ENCODE results near the gene STAU1.
"Not testable (repeated sequence)": the region's sequence is repeated elsewhere in the genome, so short reads cannot be mapped to it uniquely, and the experiment has no call there.

The STAU1 gene

GRCh38 chr20:49157146-49157545 lies 31.0 kb downstream of the STAU1 start:
- Mint-ChIP-seq H3K9me3 (no peaks in the 10 kb centered on the region), H3K4me1 (peaks cover 43% of the 10 kb centered on the region), H3K36me3 (peaks cover 7% of the 10 kb centered on the region), H3K4me3 (no peak overlapping the region), H3K27me3 (no peaks in the 10 kb centered on the region), H3K27ac (no peak overlapping the region)

- H3K4me1 Mint-ChIP-seq: peaks cover 37% of the 10 kb centered on the region
- H3K27ac Mint-ChIP-seq: no peak overlapping the region
- H3K4me3 Mint-ChIP-seq: no peak overlapping the region
- peaks cover 5% of the 10 kb centered on the region for H3K36me3 Mint-ChIP-seq
- H3K27me3 Mint-ChIP-seq: no peaks in the 10 kb centered on the region
- no peaks in the 10 kb centered on the region for H3K9me3 Mint-ChIP-seq
These were observed 31.7 kb downstream of the STAU1 start for GRCh38 chr20:49156481-49156880.

- H3K27ac Mint-ChIP-seq: no peak overlapping the region
- peaks cover 13% of the 10 kb centered on the region for H3K36me3 Mint-ChIP-seq
- peaks cover 38% of the 10 kb centered on the region for H3K4me1 Mint-ChIP-seq
- H3K9me3 Mint-ChIP-seq: no peaks in the 10 kb centered on the region
- H3K4me3 Mint-ChIP-seq: no peak overlapping the region
- H3K27me3 Mint-ChIP-seq: no peaks in the 10 kb centered on the region
These were observed 36.7 kb downstream of the STAU1 start for GRCh38 chr20:49151436-49151835.

- Mint-ChIP-seq H3K4me1 (peaks cover 27% of the 10 kb centered on the region), H3K9me3 (no peaks in the 10 kb centered on the region), H3K27ac (peak overlapping the region; percentile 88), H3K36me3 (peaks cover 11% of the 10 kb centered on the region), H3K4me3 (no peak overlapping the region), H3K27me3 (no peaks in the 10 kb centered on the region)
These were observed 38.7 kb downstream of the STAU1 start for GRCh38 chr20:49149281-49150045.

GRCh38 chr20:49148601-49149000 lies 39.5 kb downstream of the STAU1 start:
- Mint-ChIP-seq H3K9me3 (no peaks in the 10 kb centered on the region), H3K27me3 (no peaks in the 10 kb centered on the region), H3K36me3 (peaks cover 11% of the 10 kb centered on the region), H3K4me1 (peaks cover 36% of the 10 kb centered on the region), H3K4me3 (no peak overlapping the region), H3K27ac (peak overlapping the region; percentile 70)

GRCh38 chr20:49147296-49147695 lies 40.8 kb downstream of the STAU1 start:
- H3K4me1 Mint-ChIP-seq: peaks cover 37% of the 10 kb centered on the region
- peaks cover 11% of the 10 kb centered on the region for H3K36me3 Mint-ChIP-seq
- H3K9me3 Mint-ChIP-seq: no peaks in the 10 kb centered on the region
- no peak overlapping the region for H3K27ac Mint-ChIP-seq
- no peaks in the 10 kb centered on the region for H3K27me3 Mint-ChIP-seq
- H3K4me3 Mint-ChIP-seq: no peak overlapping the region

GRCh38 chr20:49146442-49147225 lies 41.5 kb downstream of the STAU1 start:
- Mint-ChIP-seq H3K4me1 (peaks cover 37% of the 10 kb centered on the region), H3K27me3 (no peaks in the 10 kb centered on the region), H3K36me3 (peaks cover 11% of the 10 kb centered on the region), H3K9me3 (no peaks in the 10 kb centered on the region), H3K4me3 (no peak overlapping the region), H3K27ac (peak overlapping the region; percentile 46)

GRCh38 chr20:49140834-49141233 lies 47.3 kb downstream of the STAU1 start:
- no peaks in the 10 kb centered on the region for H3K9me3 Mint-ChIP-seq
- no peaks in the 10 kb centered on the region for H3K27me3 Mint-ChIP-seq
- no peak overlapping the region for H3K27ac Mint-ChIP-seq
- peaks cover 2% of the 10 kb centered on the region for H3K36me3 Mint-ChIP-seq
- H3K4me1 Mint-ChIP-seq: peaks cover 23% of the 10 kb centered on the region
- H3K4me3 Mint-ChIP-seq: no peak overlapping the region

- Mint-ChIP-seq H3K27me3 (no peaks in the 10 kb centered on the region), H3K4me1 (peaks cover 23% of the 10 kb centered on the region), H3K9me3 (no peaks in the 10 kb centered on the region), H3K4me3 (no peak overlapping the region), H3K36me3 (peaks cover 3% of the 10 kb centered on the region), H3K27ac (no peak overlapping the region)
These were observed 47.7 kb downstream of the STAU1 start for GRCh38 chr20:49140411-49140810.

- Mint-ChIP-seq H3K4me3 (no peak overlapping the region), H3K27ac (peak overlapping the region; percentile 66), H3K36me3 (peaks cover 7% of the 10 kb centered on the region), H3K9me3 (no peaks in the 10 kb centered on the region), H3K4me1 (peaks cover 10% of the 10 kb centered on the region), H3K27me3 (no peaks in the 10 kb centered on the region)
These were observed 49.7 kb downstream of the STAU1 start for GRCh38 chr20:49138431-49138830.

GRCh38 chr20:49136817-49137571 lies 51.1 kb downstream of the STAU1 start:
- H3K9me3 Mint-ChIP-seq: no peaks in the 10 kb centered on the region
- no peak overlapping the region for H3K4me3 Mint-ChIP-seq
- H3K27me3 Mint-ChIP-seq: no peaks in the 10 kb centered on the region
- H3K36me3 Mint-ChIP-seq: peaks cover 11% of the 10 kb centered on the region
- peaks cover 15% of the 10 kb centered on the region for H3K4me1 Mint-ChIP-seq
- no peak overlapping the region for H3K27ac Mint-ChIP-seq

- not testable (repeated sequence) for H3K27me3 Mint-ChIP-seq, H3K9me3 Mint-ChIP-seq, H3K4me3 Mint-ChIP-seq
- peaks cover 13% of the 10 kb centered on the region for H3K36me3 Mint-ChIP-seq
- H3K27ac Mint-ChIP-seq: peak overlapping the region; percentile 61
- peaks cover 14% of the 10 kb centered on the region for H3K4me1 Mint-ChIP-seq
These were observed 53.3 kb downstream of the STAU1 start for GRCh38 chr20:49134797-49135196.

- no peaks in the 10 kb centered on the region for H3K27me3 Mint-ChIP-seq
- H3K36me3 Mint-ChIP-seq: peaks cover 13% of the 10 kb centered on the region
- peaks cover 14% of the 10 kb centered on the region for H3K4me1 Mint-ChIP-seq
- H3K4me3 Mint-ChIP-seq: no peak overlapping the region
- H3K9me3 Mint-ChIP-seq: no peaks in the 10 kb centered on the region
- peak overlapping the region; percentile 83 for H3K27ac Mint-ChIP-seq
These were observed 54.6 kb downstream of the STAU1 start for GRCh38 chr20:49133571-49133970.

GRCh38 chr20:49132995-49133478 lies 55.1 kb downstream of the STAU1 start:
- no peaks in the 10 kb centered on the region for H3K9me3 Mint-ChIP-seq
- H3K4me3 Mint-ChIP-seq: no peak overlapping the region
- H3K27me3 Mint-ChIP-seq: no peaks in the 10 kb centered on the region
- H3K36me3 Mint-ChIP-seq: peaks cover 11% of the 10 kb centered on the region
- H3K27ac Mint-ChIP-seq: peak overlapping the region; percentile 30
- peaks cover 10% of the 10 kb centered on the region for H3K4me1 Mint-ChIP-seq

- no peak overlapping the region for H3K27ac Mint-ChIP-seq
- H3K27me3 Mint-ChIP-seq: no peaks in the 10 kb centered on the region
- no peak overlapping the region for H3K4me3 Mint-ChIP-seq
- peaks cover 18% of the 10 kb centered on the region for H3K36me3 Mint-ChIP-seq
- H3K4me1 Mint-ChIP-seq: no peaks in the 10 kb centered on the region
- no peaks in the 10 kb centered on the region for H3K9me3 Mint-ChIP-seq
These were observed 64.2 kb downstream of the STAU1 start for GRCh38 chr20:49123982-49124381.
